GM23338 (cell line): ENCODE data around the gene FGFBP1. TPM values are rescaled to one million over a fixed set of nuclear protein-coding genes. Genes with fewer than 3 reads are reported as not detected.

Source experiments
- ATAC-seq: fragments of 200-7000 bp; cut with Tn5 transposase; 3 replicates; pipeline ENCODE4 v1.9.1; 2020
- DNase-seq: peaks from one replicate; pipeline ENCODE4 v3.0.0-alpha.2; 2015; ENCODE audit warnings: low spot score
- H2AFZ ChIP-seq: fragments of 200-600 bp; sonication (generic); 2 replicates; pipeline ENCODE4 v1.8.0; 2016; ENCODE audit warnings: antibody characterized with exemption, mild to moderate bottlenecking, moderate library complexity
- H3F3A ChIP-seq: fragments of 200-600 bp; sonication (generic); replicated peaks from 2 replicates; pipeline ENCODE4 v1.8.0; 2017; ENCODE audit warnings: antibody characterized with exemption, mixed run types, low read depth
- H3K27ac ChIP-seq: fragments of 200-600 bp; sonication (generic); 2 replicates; pipeline ENCODE4 v1.6.1; 2016; ENCODE audit warnings: low read depth
- H3K27me3 ChIP-seq: fragments of 200-600 bp; sonication (generic); 2 replicates; pipeline ENCODE4 v1.8.0; 2016; ENCODE audit warnings: mild to moderate bottlenecking, mixed run types, moderate library complexity; ENCODE audit not compliant: insufficient read depth
- H3K36me3 ChIP-seq: fragments of 200-600 bp; sonication (generic); 2 replicates; pipeline ENCODE4 v1.8.0; 2016; ENCODE audit warnings: mild to moderate bottlenecking; ENCODE audit not compliant: insufficient read depth
- H3K4me1 ChIP-seq: fragments of 200-600 bp; sonication (generic); 2 replicates; pipeline ENCODE4 v1.8.0; 2016; ENCODE audit warnings: mild to moderate bottlenecking, moderate library complexity; ENCODE audit not compliant: insufficient read depth
- H3K4me2 ChIP-seq: fragments of 200-600 bp; sonication (generic); 2 replicates; pipeline ENCODE4 v1.7.1; 2017; ENCODE audit warnings: mixed run types
- H3K4me3 ChIP-seq: fragments of 200-600 bp; sonication (generic); 2 replicates; pipeline ENCODE4 v1.6.1; 2016; ENCODE audit warnings: mixed run types
- H3K79me2 ChIP-seq: fragments of 200-600 bp; sonication (generic); replicated peaks from 2 replicates; pipeline ENCODE4 v1.8.0; 2017; ENCODE audit warnings: mild to moderate bottlenecking; ENCODE audit not compliant: insufficient read depth
- H3K9me2 ChIP-seq: fragments of 200-600 bp; sonication (generic); 2 replicates; pipeline ENCODE4 v1.8.0; 2017; ENCODE audit not compliant: insufficient read depth
- H4K20me1 ChIP-seq: fragments of 200-600 bp; sonication (generic); replicated peaks from 2 replicates; pipeline ENCODE4 v1.8.0; 2017; ENCODE audit warnings: mild to moderate bottlenecking; ENCODE audit not compliant: insufficient read depth
- H3K27ac Mint-ChIP-seq: 2 replicates; pipeline ENCODE4 v1.8.0; 2020; ENCODE audit warnings: inconsistent platforms, mild to moderate bottlenecking, moderate library complexity, mixed read lengths
- H3K27me3 Mint-ChIP-seq: 3 replicates; pipeline ENCODE4 v1.8.0; 2022; ENCODE audit warnings: low read depth, mild to moderate bottlenecking, moderate library complexity, mixed read lengths, inconsistent platforms; ENCODE audit not compliant: insufficient read depth, poor library complexity
- H3K36me3 Mint-ChIP-seq: 3 replicates; pipeline ENCODE4 v1.8.0; 2021; ENCODE audit warnings: low read depth, mild to moderate bottlenecking, inconsistent platforms, moderate library complexity, mixed read lengths
- H3K4me1 Mint-ChIP-seq: 3 replicates; pipeline ENCODE4 v1.8.0; 2020; ENCODE audit warnings: mild to moderate bottlenecking, inconsistent platforms, mixed read lengths
- H3K4me3 Mint-ChIP-seq: 3 replicates; pipeline ENCODE4 v1.8.0; 2021; ENCODE audit warnings: moderate library complexity, mild to moderate bottlenecking, inconsistent platforms, mixed read lengths
- H3K9me3 Mint-ChIP-seq: 3 replicates; pipeline ENCODE4 v1.8.0; 2020; ENCODE audit warnings: moderate library complexity, mild to moderate bottlenecking, inconsistent platforms, mixed read lengths
- ETS1 ChIP-seq: IDR thresholded peaks from 2 replicates; pipeline ENCODE4 v1.6.1; 2016; ENCODE audit warnings: antibody characterized with exemption
- ZNF114 ChIP-seq: fragments of 250-450 bp; sonication (Bioruptor Pico); IDR thresholded peaks from 2 replicates; pipeline ENCODE4 v1.5.0; 2020; ENCODE audit warnings: mild to moderate bottlenecking, moderate library complexity
- ZNF331 ChIP-seq: fragments of 250-450 bp; sonication (Bioruptor Pico); IDR thresholded peaks from 2 replicates; pipeline ENCODE4 v1.5.0; 2020; ENCODE audit warnings: low read depth, mild to moderate bottlenecking, moderate library complexity
- polyA plus RNA-seq: library from polyadenylated mRNA; unstranded; fragments of >200 nt; fragmentation: Nextera tagmentation; extraction: Ambion mirVana; gene quantifications from 2 replicates; pipeline ENCODE4 v1.2.1, GENCODE V29; 2016
- total RNA-seq: library from RNA; depleted of rRNA; stranded (reverse); fragments of >200 nt; shearing (Covaris generic); gene quantifications from 2 replicates; pipeline ENCODE4 v1.2.3, GENCODE V29; 2014
- TF ChIP-seq, protein P1 (sequence below): IDR thresholded peaks from one replicate; pipeline ENCODE4 v1.6.1; 2018; ENCODE audit warnings: antibody characterized with exemption; ENCODE audit not compliant: unreplicated experiment
- TF ChIP-seq, protein P2 (sequence below): fragments of 250-450 bp; sonication (Bioruptor Pico); IDR thresholded peaks from 2 replicates; pipeline ENCODE4 v1.5.0; 2020; ENCODE audit warnings: mild to moderate bottlenecking, moderate library complexity

FGFBP1 gene
- total and polyA plus RNA-seq, 2 experiments from 2014 or later: 0.15 TPM; not detected in 1

GRCh38 chr4:15948826-15949225 lies 10.3 kb upstream of the FGFBP1 start:
- H4K20me1 ChIP-seq: no peaks in the 10 kb centered on the region
- TF ChIP-seq ZNF114: no peak
- TF ChIP-seq, protein P1, sequence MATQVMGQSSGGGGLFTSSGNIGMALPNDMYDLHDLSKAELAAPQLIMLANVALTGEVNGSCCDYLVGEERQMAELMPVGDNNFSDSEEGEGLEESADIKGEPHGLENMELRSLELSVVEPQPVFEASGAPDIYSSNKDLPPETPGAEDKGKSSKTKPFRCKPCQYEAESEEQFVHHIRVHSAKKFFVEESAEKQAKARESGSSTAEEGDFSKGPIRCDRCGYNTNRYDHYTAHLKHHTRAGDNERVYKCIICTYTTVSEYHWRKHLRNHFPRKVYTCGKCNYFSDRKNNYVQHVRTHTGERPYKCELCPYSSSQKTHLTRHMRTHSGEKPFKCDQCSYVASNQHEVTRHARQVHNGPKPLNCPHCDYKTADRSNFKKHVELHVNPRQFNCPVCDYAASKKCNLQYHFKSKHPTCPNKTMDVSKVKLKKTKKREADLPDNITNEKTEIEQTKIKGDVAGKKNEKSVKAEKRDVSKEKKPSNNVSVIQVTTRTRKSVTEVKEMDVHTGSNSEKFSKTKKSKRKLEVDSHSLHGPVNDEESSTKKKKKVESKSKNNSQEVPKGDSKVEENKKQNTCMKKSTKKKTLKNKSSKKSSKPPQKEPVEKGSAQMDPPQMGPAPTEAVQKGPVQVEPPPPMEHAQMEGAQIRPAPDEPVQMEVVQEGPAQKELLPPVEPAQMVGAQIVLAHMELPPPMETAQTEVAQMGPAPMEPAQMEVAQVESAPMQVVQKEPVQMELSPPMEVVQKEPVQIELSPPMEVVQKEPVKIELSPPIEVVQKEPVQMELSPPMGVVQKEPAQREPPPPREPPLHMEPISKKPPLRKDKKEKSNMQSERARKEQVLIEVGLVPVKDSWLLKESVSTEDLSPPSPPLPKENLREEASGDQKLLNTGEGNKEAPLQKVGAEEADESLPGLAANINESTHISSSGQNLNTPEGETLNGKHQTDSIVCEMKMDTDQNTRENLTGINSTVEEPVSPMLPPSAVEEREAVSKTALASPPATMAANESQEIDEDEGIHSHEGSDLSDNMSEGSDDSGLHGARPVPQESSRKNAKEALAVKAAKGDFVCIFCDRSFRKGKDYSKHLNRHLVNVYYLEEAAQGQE: no peak
- TF ChIP-seq ETS1: no peak
- TF ChIP-seq ZNF331 (CRISPR knock-in tag): no peak
- H3F3A ChIP-seq: no peaks in the 10 kb centered on the region
- Mint-ChIP-seq H3K36me3 (peaks cover 3% of the 10 kb centered on the region; the same call in 1 of the 3 replicates), H3K27me3 (peaks cover 6% of the 10 kb centered on the region), H3K9me3 (peaks cover 6% of the 10 kb centered on the region; the same call in 2 of the 3 replicates), H3K4me1 (no peaks in the 10 kb centered on the region), H3K27ac (no peak overlapping the region), H3K4me3 (no peak overlapping the region)
- no peak for ATAC-seq
- no peaks in the 10 kb centered on the region for H3K27me3 ChIP-seq
- H3K27ac ChIP-seq: no peak overlapping the region
- no peaks in the 10 kb centered on the region for H3K4me1 ChIP-seq
- H2AFZ ChIP-seq: peak overlapping the region; percentile 32; the same call in 1 of the 2 replicates
- 0 out of 2 replicates have a peak, but pooled peaks cover 3% of the 10 kb centered on the region for H3K36me3 ChIP-seq
- no peak overlapping the region for H3K4me2 ChIP-seq
- no peak overlapping the region for H3K4me3 ChIP-seq
- peaks cover 23% of the 10 kb centered on the region for H3K9me2 ChIP-seq
- no peaks in the 10 kb centered on the region for H3K79me2 ChIP-seq
- no peak for DNase-seq

DNA sequence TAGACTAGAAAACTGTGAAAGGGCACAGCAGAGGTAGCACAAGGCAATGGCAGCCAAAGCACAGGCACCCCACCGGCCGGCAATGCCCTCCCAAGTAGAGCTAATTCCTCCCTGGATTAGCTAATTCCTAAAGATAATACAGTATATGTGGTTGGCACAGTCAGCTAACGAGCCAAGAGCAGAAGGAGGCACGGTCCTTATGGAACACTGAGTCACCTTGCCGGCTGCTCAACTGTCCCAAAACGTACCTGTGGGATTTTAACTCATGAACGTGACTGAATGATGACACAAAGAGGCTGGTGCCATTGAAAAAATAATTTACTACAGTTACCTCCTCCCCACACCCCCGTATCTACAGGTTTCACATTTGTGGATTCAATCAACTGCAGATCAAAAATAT lies 9.1 kb upstream of the FGFBP1 start:
- Mint-ChIP-seq H3K27ac (no peak overlapping the region), H3K36me3 (no peaks in the 10 kb centered on the region), H3K4me3 (no peak overlapping the region), H3K4me1 (no peaks in the 10 kb centered on the region), H3K9me3 (no peaks in the 10 kb centered on the region), H3K27me3 (peaks cover 6% of the 10 kb centered on the region)
- no peak for DNase-seq
- H3K27ac ChIP-seq: no peak overlapping the region
- H3K4me3 ChIP-seq: no peak overlapping the region
- no peaks in the 10 kb centered on the region for H3K4me1 ChIP-seq
- no peaks in the 10 kb centered on the region for H3F3A ChIP-seq
- no peaks in the 10 kb centered on the region for H4K20me1 ChIP-seq
- H2AFZ ChIP-seq: no peak overlapping the region
- TF ChIP-seq, protein P2, sequence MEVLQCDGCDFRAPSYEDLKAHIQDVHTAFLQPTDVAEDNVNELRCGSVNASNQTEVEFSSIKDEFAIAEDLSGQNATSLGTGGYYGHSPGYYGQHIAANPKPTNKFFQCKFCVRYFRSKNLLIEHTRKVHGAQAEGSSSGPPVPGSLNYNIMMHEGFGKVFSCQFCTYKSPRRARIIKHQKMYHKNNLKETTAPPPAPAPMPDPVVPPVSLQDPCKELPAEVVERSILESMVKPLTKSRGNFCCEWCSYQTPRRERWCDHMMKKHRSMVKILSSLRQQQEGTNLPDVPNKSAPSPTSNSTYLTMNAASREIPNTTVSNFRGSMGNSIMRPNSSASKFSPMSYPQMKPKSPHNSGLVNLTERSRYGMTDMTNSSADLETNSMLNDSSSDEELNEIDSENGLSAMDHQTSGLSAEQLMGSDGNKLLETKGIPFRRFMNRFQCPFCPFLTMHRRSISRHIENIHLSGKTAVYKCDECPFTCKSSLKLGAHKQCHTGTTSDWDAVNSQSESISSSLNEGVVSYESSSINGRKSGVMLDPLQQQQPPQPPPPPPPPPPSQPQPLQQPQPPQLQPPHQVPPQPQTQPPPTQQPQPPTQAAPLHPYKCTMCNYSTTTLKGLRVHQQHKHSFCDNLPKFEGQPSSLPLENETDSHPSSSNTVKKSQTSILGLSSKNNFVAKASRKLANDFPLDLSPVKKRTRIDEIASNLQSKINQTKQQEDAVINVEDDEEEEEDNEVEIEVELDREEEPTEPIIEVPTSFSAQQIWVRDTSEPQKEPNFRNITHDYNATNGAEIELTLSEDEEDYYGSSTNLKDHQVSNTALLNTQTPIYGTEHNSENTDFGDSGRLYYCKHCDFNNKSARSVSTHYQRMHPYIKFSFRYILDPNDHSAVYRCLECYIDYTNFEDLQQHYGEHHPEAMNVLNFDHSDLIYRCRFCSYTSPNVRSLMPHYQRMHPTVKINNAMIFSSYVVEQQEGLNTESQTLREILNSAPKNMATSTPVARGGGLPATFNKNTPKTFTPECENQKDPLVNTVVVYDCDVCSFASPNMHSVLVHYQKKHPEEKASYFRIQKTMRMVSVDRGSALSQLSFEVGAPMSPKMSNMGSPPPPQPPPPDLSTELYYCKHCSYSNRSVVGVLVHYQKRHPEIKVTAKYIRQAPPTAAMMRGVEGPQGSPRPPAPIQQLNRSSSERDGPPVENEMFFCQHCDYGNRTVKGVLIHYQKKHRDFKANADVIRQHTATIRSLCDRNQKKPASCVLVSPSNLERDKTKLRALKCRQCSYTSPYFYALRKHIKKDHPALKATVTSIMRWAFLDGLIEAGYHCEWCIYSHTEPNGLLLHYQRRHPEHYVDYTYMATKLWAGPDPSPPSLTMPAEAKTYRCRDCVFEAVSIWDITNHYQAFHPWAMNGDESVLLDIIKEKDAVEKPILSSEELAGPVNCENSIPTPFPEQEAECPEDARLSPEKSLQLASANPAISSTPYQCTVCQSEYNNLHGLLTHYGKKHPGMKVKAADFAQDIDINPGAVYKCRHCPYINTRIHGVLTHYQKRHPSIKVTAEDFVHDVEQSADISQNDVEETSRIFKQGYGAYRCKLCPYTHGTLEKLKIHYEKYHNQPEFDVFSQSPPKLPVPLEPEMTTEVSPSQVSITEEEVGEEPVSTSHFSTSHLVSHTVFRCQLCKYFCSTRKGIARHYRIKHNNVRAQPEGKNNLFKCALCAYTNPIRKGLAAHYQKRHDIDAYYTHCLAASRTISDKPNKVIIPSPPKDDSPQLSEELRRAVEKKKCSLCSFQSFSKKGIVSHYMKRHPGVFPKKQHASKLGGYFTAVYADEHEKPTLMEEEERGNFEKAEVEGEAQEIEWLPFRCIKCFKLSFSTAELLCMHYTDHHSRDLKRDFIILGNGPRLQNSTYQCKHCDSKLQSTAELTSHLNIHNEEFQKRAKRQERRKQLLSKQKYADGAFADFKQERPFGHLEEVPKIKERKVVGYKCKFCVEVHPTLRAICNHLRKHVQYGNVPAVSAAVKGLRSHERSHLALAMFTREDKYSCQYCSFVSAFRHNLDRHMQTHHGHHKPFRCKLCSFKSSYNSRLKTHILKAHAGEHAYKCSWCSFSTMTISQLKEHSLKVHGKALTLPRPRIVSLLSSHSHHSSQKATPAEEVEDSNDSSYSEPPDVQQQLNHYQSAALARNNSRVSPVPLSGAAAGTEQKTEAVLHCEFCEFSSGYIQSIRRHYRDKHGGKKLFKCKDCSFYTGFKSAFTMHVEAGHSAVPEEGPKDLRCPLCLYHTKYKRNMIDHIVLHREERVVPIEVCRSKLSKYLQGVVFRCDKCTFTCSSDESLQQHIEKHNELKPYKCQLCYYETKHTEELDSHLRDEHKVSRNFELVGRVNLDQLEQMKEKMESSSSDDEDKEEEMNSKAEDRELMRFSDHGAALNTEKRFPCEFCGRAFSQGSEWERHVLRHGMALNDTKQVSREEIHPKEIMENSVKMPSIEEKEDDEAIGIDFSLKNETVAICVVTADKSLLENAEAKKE (CRISPR knock-in tag): no peak
- H3K79me2 ChIP-seq: no peaks in the 10 kb centered on the region
- no peaks in the 10 kb centered on the region for H3K27me3 ChIP-seq
- no peak for ATAC-seq
- no peaks in the 10 kb centered on the region for H3K36me3 ChIP-seq
- no peak overlapping the region for H3K4me2 ChIP-seq
- H3K9me2 ChIP-seq: peaks cover 23% of the 10 kb centered on the region
